Stimulated activated CD4-positive, alpha-beta T cell treated with anti-CD3 and anti-CD28 coated beads, Interleukin-4, amount 100 ng/mL, for 48 hours (primary cell): ENCODE data around the gene C5orf22.

Source experiments
- DNase-seq, 2 donors: peaks; one replicate each; pipeline ENCODE4 v3.0.0-alpha.2; 2020; ENCODE audit warnings: low read depth in 2 of 2

Gene C5orf22

DNA sequence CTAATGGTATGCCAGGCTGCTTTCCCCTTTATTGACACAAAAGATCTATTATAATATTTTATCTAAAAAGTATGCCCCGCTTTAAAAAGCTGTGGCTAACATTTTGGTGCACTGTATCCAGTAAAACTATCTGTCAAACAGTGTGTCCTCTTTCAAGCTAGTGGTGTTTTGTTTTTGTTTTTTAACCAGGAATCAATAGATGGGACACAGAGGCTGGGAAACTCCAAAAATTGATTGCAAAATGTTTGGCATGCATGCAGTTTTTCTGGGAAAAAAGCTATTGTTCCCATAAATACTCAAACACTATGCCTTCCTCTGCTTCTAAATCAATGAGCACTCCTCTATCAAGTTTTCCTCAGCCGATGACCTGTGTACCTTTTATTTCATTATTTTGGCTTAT, 72.5 kb downstream of the C5orf22 start:
- DNase-seq, result no peak
